Measurements from ENCODE around the gene NTN3. TPM values are rescaled to one million over a fixed set of nuclear protein-coding genes. Genes with fewer than 3 reads are reported as not detected.

Gene NTN3
- total and polyA plus RNA-seq, 2 of the 8 experiments (the other 6 are each of a cell fraction or from before 2014, with no cell fraction given): 0.30 to 0.34 TPM

GRCh38 chr16:2462031-2462866, 8.8 kb upstream of the NTN3 start:
- ChIA-PET CTCF (ENCODE audit: partially characterized antibody) (interaction anchor here (0.7 to 3.1 kb wide), 5 partner anchors 8 to 166 kb away, joined by 3 to 18 read pairs (median 3); partner anchors contain the start of gene NTN3), POLR2A (ENCODE audit: partially characterized antibody) (interaction anchor here (0.6 to 1.6 kb wide), 4 partner anchors 20 to 435 kb away, joined by 3 read pairs; partner anchors contain the start of gene NHERF2)
- Histone ChIP-seq H2BK12ac (ENCODE audit: low read depth, low read length) (no peak overlapping the region), H3K4ac (replicated peaks; ENCODE audit: insufficient read length, low read depth, low read length) (no peak overlapping the region), H3K14ac (ENCODE audit: insufficient read length) (no peak overlapping the region), H3K56ac (replicated peaks; ENCODE audit: insufficient read length, low read depth, low read length) (no peak overlapping the region), H4K5ac (ENCODE audit: insufficient read length, low read depth, low read length) (no peak overlapping the region), H3K4me2 (ENCODE audit: insufficient read depth in 1 of 2, low read depth in 2 of 2, low read length in 2 of 2) (no peak overlapping the region), H2AFZ (ENCODE audit: low read length) (no peak overlapping the region), H3K27ac (ENCODE audit: low read depth, low read length) (no peak overlapping the region), H3K79me2 (ENCODE audit: control insufficient read depth in 1 of 2, insufficient read depth in 2 of 2, low read length in 2 of 2) (peaks cover 0 to 6% of the 10 kb centered on the region in 2 experiments; a peak in 2 of 4 replicates), H4K8ac (ENCODE audit: extremely low read depth, insufficient read depth, low read length) (no peak overlapping the region), H4K20me1 (replicated peaks in 1 of 2; ENCODE audit: control insufficient read depth in 1 of 2, insufficient read depth in 2 of 2, low read length in 2 of 2) (peaks cover 2 to 10% of the 10 kb centered on the region in 2 experiments), H2BK15ac (ENCODE audit: low read length) (no peak overlapping the region), H2BK5ac (ENCODE audit: low read depth, low read length) (no peak overlapping the region), H4K91ac (replicated peaks; ENCODE audit: insufficient read length, low read length) (no peak overlapping the region), H2BK120ac (replicated peaks; ENCODE audit: low read depth, low read length) (no peak overlapping the region), H3K27me3 (replicated peaks in 1 of 4; ENCODE audit: control insufficient read depth in 3 of 4, extremely low read depth in 1 of 4, insufficient read depth in 3 of 4, low read length in 3 of 4) (no peaks in the 10 kb centered on the region; a peak in 1 of 7 replicates), H3K23me2 (ENCODE audit: low read depth, low read length) (peaks cover 13% of the 10 kb centered on the region; the same call in 1 of the 2 replicates), H3K23ac (ENCODE audit: insufficient read length) (no peak overlapping the region), H2BK20ac (ENCODE audit: low read length) (no peak overlapping the region), H3K9me3 (ENCODE audit: insufficient read depth in 2 of 2, low read depth in 1 of 2, low read length in 1 of 2) (no peaks in the 10 kb centered on the region), H2AK5ac (ENCODE audit: low read depth, low read length) (no peak overlapping the region), H3K79me1 (ENCODE audit: low read depth, low read length) (peaks cover 10% of the 10 kb centered on the region), H3K4me1 (replicated peaks in 1 of 4; ENCODE audit: control insufficient read depth in 3 of 4, insufficient read depth in 4 of 4, low read length in 3 of 4) (peaks cover 0 to 20% (median 17%) of the 10 kb centered on the region in 4 experiments; a peak in 6 of 7 replicates), H3K18ac (ENCODE audit: extremely low read depth, low read length) (no peak overlapping the region), H3K9ac (replicated peaks in 1 of 4; ENCODE audit: extremely low read depth in 1 of 4, low read depth in 3 of 4, low read length in 3 of 4) (no peak overlapping the region), H3K36me3 (ENCODE audit: control insufficient read depth in 2 of 4, insufficient read depth in 4 of 4, low read length in 3 of 4) (peaks cover 0 to 16% (median 8%) of the 10 kb centered on the region in 4 experiments; a peak in 5 of 8 replicates), H3K4me3 (ENCODE audit: extremely low read depth in 1 of 4, insufficient read depth in 2 of 4, low read depth in 3 of 4, low read length in 4 of 4) (no peak overlapping the region)
- WGBS, 2 experiments (ENCODE audit: extremely low coverage in 1 of 2, insufficient coverage in 1 of 2, insufficient read length in 1 of 2, insufficient replicate concordance in 2 of 2, low coverage in 1 of 2, low lambda C conversion rate in 2 of 2, missing lambda C conversion rate in 1 of 2): 97% methylated on average over 21 of the region's 23 CpGs; no CpG with 5 or more reads in 1 of the 2 experiments
- TF ChIP-seq SIN3A (conservative IDR thresholded peaks at IDR 0.05 in 1 of 2, IDR thresholded peaks at IDR 0.05 in 1 of 2; ENCODE audit: low read depth in 1 of 2, low read length in 2 of 2): no peak
- TF ChIP-seq MAFK (IDR thresholded peaks at IDR 0.05; ENCODE audit: low read depth, low read length): no peak
- no peak for TF ChIP-seq BRCA1 (IDR thresholded peaks at IDR 0.05; ENCODE audit: low read depth, low read length)
- TF ChIP-seq CHD1 (IDR thresholded peaks at IDR 0.05; ENCODE audit: low read depth, low read length): no peak
- no peak for DNase-seq (ENCODE audit: low read depth in 1 of 2, low spot score in 2 of 2)
- no peak for FAIRE-seq
